Measurements from ENCODE around the gene KCTD15.

Gene KCTD15

GRCh38 chr19:33772102-33772857 is 24.4 kb upstream of the KCTD15 start:
- H2AFZ ChIP-seq (ENCODE audit: low read length, unreplicated experiment) = no peak overlapping the region
- H3K27ac ChIP-seq (ENCODE audit: low read depth, low read length) = no peak overlapping the region
- H3K36me3 ChIP-seq (ENCODE audit: insufficient read depth, low read length) = no peaks in the 10 kb centered on the region
- H3K4me1 ChIP-seq (ENCODE audit: control insufficient read depth, insufficient read depth, low read length, unreplicated experiment) = no peaks in the 10 kb centered on the region
- H3K79me2 ChIP-seq (ENCODE audit: control insufficient read depth, insufficient read depth, low read length, unreplicated experiment) = no peaks in the 10 kb centered on the region
- H3K27me3 ChIP-seq (ENCODE audit: insufficient read depth, low read length) = peaks cover 5% of the 10 kb centered on the region
- H3K4me3 ChIP-seq (ENCODE audit: low read depth, low read length) = no peak overlapping the region

DNA sequence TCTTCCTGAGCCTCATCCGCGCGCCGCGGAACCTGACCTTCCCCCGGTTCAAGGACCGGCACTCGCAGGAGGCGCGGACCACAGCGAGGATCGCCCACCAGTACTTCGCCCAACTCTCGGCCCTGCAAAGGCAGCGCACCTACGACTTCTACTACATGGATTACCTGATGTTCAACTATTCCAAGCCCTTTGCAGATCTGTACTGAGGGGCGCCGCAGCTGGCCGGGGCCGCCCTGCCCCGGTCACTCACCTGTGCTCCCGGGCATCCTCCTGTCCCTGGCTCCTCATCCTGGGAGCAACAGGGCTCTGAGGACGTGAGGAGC is 23.9 kb upstream of the KCTD15 start:
- Histone ChIP-seq H3K36me3 (ENCODE audit: insufficient read depth, low read length) (no peaks in the 10 kb centered on the region), H3K4me1 (ENCODE audit: control insufficient read depth, insufficient read depth, low read length, unreplicated experiment) (no peaks in the 10 kb centered on the region), H3K4me3 (ENCODE audit: low read depth, low read length) (no peak overlapping the region), H3K27me3 (ENCODE audit: insufficient read depth, low read length) (peaks cover 5% of the 10 kb centered on the region), H3K79me2 (ENCODE audit: control insufficient read depth, insufficient read depth, low read length, unreplicated experiment) (no peaks in the 10 kb centered on the region), H3K27ac (ENCODE audit: low read depth, low read length) (no peak overlapping the region), H2AFZ (ENCODE audit: low read length, unreplicated experiment) (no peak overlapping the region)

- Histone ChIP-seq H3K27ac (ENCODE audit: low read depth, low read length) (no peak overlapping the region), H2AFZ (ENCODE audit: low read length, unreplicated experiment) (no peak overlapping the region), H3K79me2 (ENCODE audit: control insufficient read depth, insufficient read depth, low read length, unreplicated experiment) (no peaks in the 10 kb centered on the region), H3K4me3 (ENCODE audit: low read depth, low read length) (no peak overlapping the region), H3K4me1 (ENCODE audit: control insufficient read depth, insufficient read depth, low read length, unreplicated experiment) (no peaks in the 10 kb centered on the region), H3K36me3 (ENCODE audit: insufficient read depth, low read length) (no peaks in the 10 kb centered on the region), H3K27me3 (ENCODE audit: insufficient read depth, low read length) (peaks cover 10% of the 10 kb centered on the region)
These were observed 22.7 kb upstream of the KCTD15 start for GRCh38 chr19:33773704-33774624.

DNA sequence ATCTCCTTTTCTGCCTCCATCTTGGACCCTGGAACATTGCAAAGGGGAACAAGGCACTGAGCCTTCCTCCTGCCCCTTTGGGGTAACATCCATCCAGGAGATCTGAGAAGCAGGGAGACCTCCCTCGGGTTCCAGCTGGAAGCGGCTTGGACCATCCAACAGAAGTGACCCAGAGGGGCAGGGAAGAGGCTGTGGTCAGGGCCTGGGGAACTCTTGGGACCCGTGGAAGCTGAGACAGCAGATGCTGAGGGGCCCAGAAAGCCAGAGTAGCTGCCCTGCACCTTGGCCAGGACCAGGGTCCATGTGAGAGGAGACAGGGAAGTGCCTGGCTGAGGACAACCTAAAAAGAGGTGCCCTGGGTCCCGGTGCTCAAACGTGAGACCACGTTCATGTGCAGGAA is 21.9 kb upstream of the KCTD15 start:
- Histone ChIP-seq H3K4me1 (ENCODE audit: control insufficient read depth, insufficient read depth, low read length, unreplicated experiment) (no peaks in the 10 kb centered on the region), H3K27ac (ENCODE audit: low read depth, low read length) (no peak overlapping the region), H2AFZ (ENCODE audit: low read length, unreplicated experiment) (no peak overlapping the region), H3K36me3 (ENCODE audit: insufficient read depth, low read length) (no peaks in the 10 kb centered on the region), H3K4me3 (ENCODE audit: low read depth, low read length) (no peak overlapping the region), H3K79me2 (ENCODE audit: control insufficient read depth, insufficient read depth, low read length, unreplicated experiment) (no peaks in the 10 kb centered on the region), H3K27me3 (ENCODE audit: insufficient read depth, low read length) (peaks cover 13% of the 10 kb centered on the region)

DNA sequence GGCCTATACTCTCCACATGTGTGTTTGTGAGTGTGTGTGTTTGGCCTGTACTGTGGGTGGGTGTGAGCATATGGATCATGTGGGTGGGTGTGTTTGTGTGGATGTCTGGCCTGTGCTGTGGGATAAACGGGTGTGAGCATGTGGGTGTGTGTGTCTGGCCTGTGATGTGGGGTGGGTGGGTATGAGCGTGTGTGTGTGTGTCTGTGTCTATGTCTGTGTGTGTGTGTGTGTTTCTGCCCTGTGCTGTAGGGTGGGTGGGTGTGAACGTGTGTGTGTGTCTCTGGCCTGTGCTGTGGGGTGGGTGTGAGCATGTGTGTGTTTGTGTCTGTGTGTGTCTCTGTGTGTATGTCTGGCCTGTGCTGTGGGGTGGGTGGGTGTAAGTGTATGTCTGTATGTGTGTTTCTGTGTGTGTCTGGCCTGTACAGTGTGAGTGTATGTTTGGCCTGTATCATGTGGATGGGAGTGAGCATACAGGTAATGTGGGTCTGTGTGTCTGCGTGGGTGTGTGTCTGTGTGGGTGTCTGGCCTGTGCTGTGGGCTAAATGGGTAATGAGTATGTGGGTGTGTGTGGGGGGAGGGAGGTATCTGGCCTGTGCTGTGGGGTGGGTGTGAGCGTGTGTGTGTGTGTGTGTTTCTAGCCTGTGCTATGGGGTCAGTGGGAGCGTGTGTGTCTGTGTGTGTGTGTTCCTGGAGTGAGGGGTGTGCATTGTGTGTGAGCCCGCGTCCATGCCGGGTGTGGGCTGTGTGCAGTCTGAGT is 20.8 kb upstream of the KCTD15 start:
- no peaks in the 10 kb centered on the region for H3K4me1 ChIP-seq (ENCODE audit: control insufficient read depth, insufficient read depth, low read length, unreplicated experiment)
- peaks cover 24% of the 10 kb centered on the region for H3K27me3 ChIP-seq (ENCODE audit: insufficient read depth, low read length)
- no peaks in the 10 kb centered on the region for H3K36me3 ChIP-seq (ENCODE audit: insufficient read depth, low read length)
- no peaks in the 10 kb centered on the region for H3K79me2 ChIP-seq (ENCODE audit: control insufficient read depth, insufficient read depth, low read length, unreplicated experiment)
- no peak overlapping the region for H2AFZ ChIP-seq (ENCODE audit: low read length, unreplicated experiment)
- H3K27ac ChIP-seq (ENCODE audit: low read depth, low read length) = no peak overlapping the region
- no peak overlapping the region for H3K4me3 ChIP-seq (ENCODE audit: low read depth, low read length)

DNA sequence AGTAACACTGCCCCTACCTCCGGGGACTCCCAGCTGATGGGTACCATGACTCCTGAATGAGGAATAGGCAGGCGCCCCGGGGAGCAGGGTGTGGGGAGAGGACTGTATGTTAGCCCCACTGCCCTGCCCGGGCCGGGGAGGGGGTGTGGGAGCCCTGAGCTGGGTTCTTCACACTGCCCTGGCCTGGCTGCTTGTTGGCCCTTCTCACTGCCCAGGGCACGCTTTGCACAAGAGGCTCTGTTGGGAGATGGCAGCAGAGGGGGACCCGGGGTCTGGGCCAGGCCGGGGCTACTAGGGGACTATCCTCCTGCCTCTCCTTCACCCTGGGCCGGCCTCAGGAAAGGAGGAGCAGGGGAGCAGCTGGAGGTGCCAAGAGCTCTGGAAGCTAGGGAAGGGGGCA is 19.3 kb upstream of the KCTD15 start:
- Histone ChIP-seq H3K79me2 (ENCODE audit: control insufficient read depth, insufficient read depth, low read length, unreplicated experiment) (no peaks in the 10 kb centered on the region), H3K27me3 (ENCODE audit: insufficient read depth, low read length) (peaks cover 29% of the 10 kb centered on the region), H3K4me3 (ENCODE audit: low read depth, low read length) (no peak overlapping the region), H3K36me3 (ENCODE audit: insufficient read depth, low read length) (no peaks in the 10 kb centered on the region), H3K4me1 (ENCODE audit: control insufficient read depth, insufficient read depth, low read length, unreplicated experiment) (no peaks in the 10 kb centered on the region), H3K27ac (ENCODE audit: low read depth, low read length) (no peak overlapping the region), H2AFZ (ENCODE audit: low read length, unreplicated experiment) (no peak overlapping the region)

GRCh38 chr19:33777753-33778088 is 18.9 kb upstream of the KCTD15 start:
- H3K79me2 ChIP-seq (ENCODE audit: control insufficient read depth, insufficient read depth, low read length, unreplicated experiment) = no peaks in the 10 kb centered on the region
- H3K4me1 ChIP-seq (ENCODE audit: control insufficient read depth, insufficient read depth, low read length, unreplicated experiment) = no peaks in the 10 kb centered on the region
- H3K4me3 ChIP-seq (ENCODE audit: low read depth, low read length) = no peak overlapping the region
- H3K27ac ChIP-seq (ENCODE audit: low read depth, low read length) = no peak overlapping the region
- peaks cover 29% of the 10 kb centered on the region for H3K27me3 ChIP-seq (ENCODE audit: insufficient read depth, low read length)
- no peak overlapping the region for H2AFZ ChIP-seq (ENCODE audit: low read length, unreplicated experiment)
- H3K36me3 ChIP-seq (ENCODE audit: insufficient read depth, low read length) = no peaks in the 10 kb centered on the region

- H3K4me1 ChIP-seq (ENCODE audit: control insufficient read depth, insufficient read depth, low read length, unreplicated experiment) = no peaks in the 10 kb centered on the region
- H3K27me3 ChIP-seq (ENCODE audit: insufficient read depth, low read length) = peaks cover 29% of the 10 kb centered on the region
- no peak overlapping the region for H3K27ac ChIP-seq (ENCODE audit: low read depth, low read length)
- H3K36me3 ChIP-seq (ENCODE audit: insufficient read depth, low read length) = no peaks in the 10 kb centered on the region
- H2AFZ ChIP-seq (ENCODE audit: low read length, unreplicated experiment) = no peak overlapping the region
- no peak overlapping the region for H3K4me3 ChIP-seq (ENCODE audit: low read depth, low read length)
- no peaks in the 10 kb centered on the region for H3K79me2 ChIP-seq (ENCODE audit: control insufficient read depth, insufficient read depth, low read length, unreplicated experiment)
These were observed 18.4 kb upstream of the KCTD15 start for GRCh38 chr19:33778089-33778791.

GRCh38 chr19:33779849-33780248 is 16.8 kb upstream of the KCTD15 start:
- Histone ChIP-seq H3K79me2 (ENCODE audit: control insufficient read depth, insufficient read depth, low read length, unreplicated experiment) (no peaks in the 10 kb centered on the region), H3K36me3 (ENCODE audit: insufficient read depth, low read length) (no peaks in the 10 kb centered on the region), H2AFZ (ENCODE audit: low read length, unreplicated experiment) (no peak overlapping the region), H3K27ac (ENCODE audit: low read depth, low read length) (no peak overlapping the region), H3K4me1 (ENCODE audit: control insufficient read depth, insufficient read depth, low read length, unreplicated experiment) (no peaks in the 10 kb centered on the region), H3K4me3 (ENCODE audit: low read depth, low read length) (no peak overlapping the region), H3K27me3 (ENCODE audit: insufficient read depth, low read length) (peaks cover 29% of the 10 kb centered on the region; the same call in 1 of the 2 replicates)

- Histone ChIP-seq H3K36me3 (ENCODE audit: insufficient read depth, low read length) (no peaks in the 10 kb centered on the region), H3K4me3 (ENCODE audit: low read depth, low read length) (no peak overlapping the region), H3K27ac (ENCODE audit: low read depth, low read length) (no peak overlapping the region), H3K27me3 (ENCODE audit: insufficient read depth, low read length) (peaks cover 29% of the 10 kb centered on the region; the same call in 1 of the 2 replicates), H3K79me2 (ENCODE audit: control insufficient read depth, insufficient read depth, low read length, unreplicated experiment) (no peaks in the 10 kb centered on the region), H3K4me1 (ENCODE audit: control insufficient read depth, insufficient read depth, low read length, unreplicated experiment) (no peaks in the 10 kb centered on the region), H2AFZ (ENCODE audit: low read length, unreplicated experiment) (no peak overlapping the region)
These were observed 16.4 kb upstream of the KCTD15 start for GRCh38 chr19:33780251-33780650.

All from ACC112 (cell line).